Fibroblast of skin of right biceps (primary cell): ENCODE data around the gene NMNAT1.
"Not testable (repeated sequence)": the region's sequence is repeated elsewhere in the genome, so short reads cannot be mapped to it uniquely, and the experiment has no call there.

ENCODE experiments used
- DNase-seq: peaks from one replicate; pipeline ENCODE4 v3.0.0-alpha.2; 2013

Gene NMNAT1

DNA sequence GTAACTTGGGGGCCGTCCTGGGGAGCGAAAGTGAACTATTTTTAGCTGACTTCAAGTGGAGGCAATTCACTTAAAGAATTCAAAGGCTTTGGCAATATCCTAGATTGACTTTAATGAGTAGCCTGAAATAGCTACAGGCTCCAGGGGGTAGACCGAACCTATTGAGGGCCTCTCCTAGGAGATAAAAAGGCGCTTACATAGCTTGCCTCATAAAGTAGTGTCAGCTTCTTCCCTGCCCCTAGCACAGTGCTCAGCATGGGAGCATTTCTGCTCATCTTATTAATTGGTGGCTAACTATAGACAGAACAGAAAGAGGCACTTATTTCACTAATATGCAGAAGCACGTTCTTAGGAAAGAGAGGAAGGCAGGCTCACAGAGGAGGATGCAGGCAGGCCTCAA, 20.9 kb upstream of the NMNAT1 start:
- no peak for DNase-seq

DNA sequence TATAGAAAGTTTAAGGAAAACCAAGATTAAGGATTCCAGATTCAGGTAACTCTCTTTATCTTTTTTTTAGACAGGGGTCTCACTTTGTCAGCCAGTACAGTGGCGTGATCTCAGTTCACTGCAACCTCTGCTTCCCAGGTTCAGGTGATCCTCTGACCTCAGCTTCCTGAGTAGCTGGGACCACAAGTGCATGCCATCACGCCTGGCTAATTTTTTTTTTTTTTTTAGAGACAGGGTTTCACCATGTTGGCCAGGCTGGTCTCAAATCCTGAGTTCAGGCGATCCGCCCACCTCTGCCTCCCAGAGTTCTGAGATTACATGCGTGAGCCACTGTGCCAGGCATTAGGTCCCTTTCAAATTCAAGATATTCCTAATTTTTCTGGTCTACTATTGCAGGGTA, 16.0 kb upstream of the NMNAT1 start:
- no peak for DNase-seq

DNA sequence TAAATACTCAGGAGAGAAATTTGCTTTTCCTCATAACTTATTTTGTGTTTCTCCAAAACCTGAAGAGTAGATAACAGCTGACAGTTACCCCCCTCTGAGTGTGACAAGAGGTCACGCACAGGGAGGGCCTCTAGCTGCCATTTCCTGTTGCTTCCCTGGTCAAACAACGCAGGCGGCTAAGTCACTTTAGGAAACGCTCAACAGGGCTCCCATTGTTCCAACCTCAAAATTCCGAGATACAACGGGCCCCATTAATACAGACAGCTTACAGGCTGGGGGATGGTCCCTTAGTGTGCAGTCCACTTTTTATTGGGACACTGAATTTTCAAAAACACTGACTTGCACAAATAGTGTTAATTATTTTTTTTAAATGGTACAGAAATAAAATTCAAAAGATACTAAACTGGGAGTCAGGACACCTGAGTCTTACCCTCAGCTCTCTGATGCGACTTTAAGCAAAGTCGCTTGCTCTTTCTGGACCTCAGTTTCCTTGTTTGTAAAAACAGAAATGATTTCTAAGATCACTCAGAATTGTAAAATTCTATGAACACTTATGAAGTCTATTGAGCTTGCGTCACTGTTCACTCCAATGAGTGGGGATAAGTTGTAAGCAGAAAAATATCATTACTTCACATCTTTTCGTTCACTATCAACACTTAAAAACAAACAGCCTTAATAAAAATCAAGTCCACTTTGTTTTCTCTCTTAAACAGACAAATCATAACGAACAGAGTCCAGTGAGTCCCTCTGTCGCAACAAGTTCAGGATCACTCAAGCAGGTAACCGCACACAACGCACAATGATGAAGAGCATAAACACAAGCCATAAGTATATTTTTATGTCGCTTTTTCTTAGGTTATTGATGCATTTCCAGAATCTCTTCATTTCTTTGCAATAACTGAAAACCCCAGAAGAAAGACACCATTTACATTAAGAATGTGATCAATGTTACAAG, 13.6 kb upstream of the NMNAT1 start:
- DNase-seq: no peak

- peak; percentile 66 for DNase-seq
These were observed 806 bp upstream of the NMNAT1 start for GRCh38 chr1:9942399-9942938.

GRCh38 chr1:9946315-9946714, 3.0 kb downstream of the NMNAT1 start:
- no peak for DNase-seq

DNA sequence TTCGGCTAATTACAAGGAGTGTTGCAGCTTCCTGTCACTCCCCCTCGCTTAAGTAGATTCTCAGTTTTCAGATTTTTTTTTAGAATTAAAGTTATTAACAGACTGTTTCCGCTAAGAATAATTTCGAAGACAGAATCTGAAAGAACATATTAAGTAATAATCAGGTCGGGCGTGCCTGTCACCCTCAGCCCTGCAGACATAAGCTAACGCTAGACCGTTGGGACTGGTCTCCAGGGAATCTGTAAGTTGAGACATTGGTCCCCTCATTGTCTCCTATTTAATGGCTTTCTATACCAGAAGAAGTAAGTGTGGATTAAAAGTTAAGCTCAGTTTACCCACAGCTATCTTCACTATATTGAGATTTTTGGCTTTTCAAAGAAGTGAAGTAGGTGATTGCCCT, 14.5 kb downstream of the NMNAT1 start:
- no peak for DNase-seq

DNA sequence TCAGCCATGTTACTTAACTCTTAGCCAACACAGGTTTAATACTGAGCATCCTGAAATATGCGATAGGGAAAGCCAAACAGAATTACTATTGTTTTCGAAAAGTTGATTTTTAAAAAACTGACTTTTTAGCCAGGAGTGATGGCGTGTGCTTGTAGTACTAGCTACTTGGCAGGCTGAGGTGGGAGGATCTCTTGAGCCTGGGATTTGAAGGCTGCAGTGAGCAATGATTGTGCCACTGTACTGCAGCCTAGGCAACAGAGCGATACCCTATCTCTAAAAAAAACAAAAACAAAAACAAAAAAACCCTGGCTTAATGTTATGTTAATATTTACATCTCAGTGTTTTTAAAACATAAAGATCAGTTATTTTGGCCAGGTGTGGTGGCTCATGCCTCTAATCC, 16.7 kb downstream of the NMNAT1 start:
- no peak for DNase-seq

- DNase-seq: peak; percentile 11
These were observed 17.7 kb downstream of the NMNAT1 start for GRCh38 chr1:9960706-9961562.

DNA sequence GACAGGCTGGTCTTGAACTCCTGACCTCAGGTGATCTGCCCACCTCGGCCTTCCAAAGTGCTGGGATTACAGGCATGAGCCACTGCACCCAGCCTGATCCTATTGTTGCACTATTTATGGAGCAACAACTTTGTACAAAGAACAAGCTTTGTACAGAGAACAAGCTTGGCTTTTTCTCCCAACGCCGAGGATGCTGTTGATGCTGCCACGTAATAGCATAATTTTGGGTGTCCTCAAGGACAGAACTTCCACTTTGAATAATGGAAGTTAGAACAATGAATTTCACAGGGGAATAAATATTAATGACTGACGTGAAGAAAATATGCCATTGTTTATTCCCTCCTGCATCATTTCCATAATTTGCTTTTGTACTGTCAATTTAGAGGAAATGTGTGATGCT, 41.0 kb downstream of the NMNAT1 start:
- no peak for DNase-seq

DNA sequence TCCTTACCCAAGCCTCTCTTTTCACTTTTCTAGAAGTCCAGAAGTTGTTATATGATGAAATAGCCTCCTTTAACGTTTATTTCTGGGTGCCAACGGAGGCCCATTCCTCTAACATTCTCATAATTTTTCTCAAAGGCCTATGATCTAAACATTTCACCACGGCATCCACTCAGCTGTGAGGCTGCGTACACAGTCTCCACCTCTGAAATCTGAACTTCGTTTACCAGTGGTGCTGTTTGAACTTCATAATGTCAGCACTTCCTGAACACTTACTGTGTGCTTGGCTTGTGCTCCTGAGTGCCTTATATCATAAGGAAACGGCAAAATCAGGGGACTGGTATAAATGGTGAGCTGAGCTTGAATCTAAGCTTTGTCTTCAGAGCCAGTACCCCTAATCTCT, 41.7 kb downstream of the NMNAT1 start:
- DNase-seq: no peak

- no peak for DNase-seq
These were observed 46.5 kb downstream of the NMNAT1 start for GRCh38 chr1:9989773-9990172.

GRCh38 chr1:9990944-9991343, 47.7 kb downstream of the NMNAT1 start:
- no peak for DNase-seq

DNA sequence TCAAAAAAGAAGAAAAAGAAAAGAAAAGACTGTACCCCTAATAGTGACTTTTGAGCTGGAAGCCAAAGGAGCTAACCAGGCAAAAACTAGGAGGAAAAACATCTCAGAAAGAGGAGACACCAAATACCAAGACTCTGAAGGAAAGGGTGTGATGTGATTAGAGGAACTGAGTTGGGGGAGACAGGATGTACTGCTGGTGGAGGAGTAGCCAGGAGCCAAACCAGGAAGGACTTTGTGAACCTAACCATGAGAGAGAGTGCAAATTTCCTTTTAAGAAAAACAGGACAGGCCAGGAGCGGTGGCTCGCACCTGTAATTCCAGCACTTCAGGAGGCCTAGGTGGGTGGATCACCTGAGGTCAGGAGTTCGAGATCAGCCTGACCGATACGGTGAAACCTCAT, 49.6 kb downstream of the NMNAT1 start:
- no peak for DNase-seq

DNA sequence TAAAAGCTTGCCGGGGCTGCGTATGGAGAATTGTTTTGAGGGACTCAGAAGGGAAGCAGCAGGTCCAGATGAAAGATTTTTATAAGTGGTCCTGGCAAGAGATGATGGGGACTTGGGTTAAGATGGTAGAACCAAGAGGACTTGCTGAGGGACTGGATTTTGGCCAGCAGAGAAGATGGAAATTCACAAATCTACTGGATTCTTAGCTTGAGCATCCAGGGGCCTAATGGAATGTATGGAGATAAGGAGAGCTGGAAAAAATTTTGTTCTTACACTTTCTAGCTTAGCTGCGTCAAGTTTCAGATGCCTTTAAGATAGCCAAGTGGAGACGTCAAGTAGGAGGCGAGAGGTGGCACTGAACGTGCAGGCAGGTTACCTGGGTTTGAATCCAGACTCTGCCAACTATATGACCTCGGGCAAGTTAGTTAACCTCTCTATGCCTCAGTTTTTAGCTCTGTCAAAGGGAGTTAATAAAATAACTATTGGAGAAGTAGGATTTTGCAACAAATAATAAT, 50.3 kb downstream of the NMNAT1 start:
- no peak for DNase-seq

DNA sequence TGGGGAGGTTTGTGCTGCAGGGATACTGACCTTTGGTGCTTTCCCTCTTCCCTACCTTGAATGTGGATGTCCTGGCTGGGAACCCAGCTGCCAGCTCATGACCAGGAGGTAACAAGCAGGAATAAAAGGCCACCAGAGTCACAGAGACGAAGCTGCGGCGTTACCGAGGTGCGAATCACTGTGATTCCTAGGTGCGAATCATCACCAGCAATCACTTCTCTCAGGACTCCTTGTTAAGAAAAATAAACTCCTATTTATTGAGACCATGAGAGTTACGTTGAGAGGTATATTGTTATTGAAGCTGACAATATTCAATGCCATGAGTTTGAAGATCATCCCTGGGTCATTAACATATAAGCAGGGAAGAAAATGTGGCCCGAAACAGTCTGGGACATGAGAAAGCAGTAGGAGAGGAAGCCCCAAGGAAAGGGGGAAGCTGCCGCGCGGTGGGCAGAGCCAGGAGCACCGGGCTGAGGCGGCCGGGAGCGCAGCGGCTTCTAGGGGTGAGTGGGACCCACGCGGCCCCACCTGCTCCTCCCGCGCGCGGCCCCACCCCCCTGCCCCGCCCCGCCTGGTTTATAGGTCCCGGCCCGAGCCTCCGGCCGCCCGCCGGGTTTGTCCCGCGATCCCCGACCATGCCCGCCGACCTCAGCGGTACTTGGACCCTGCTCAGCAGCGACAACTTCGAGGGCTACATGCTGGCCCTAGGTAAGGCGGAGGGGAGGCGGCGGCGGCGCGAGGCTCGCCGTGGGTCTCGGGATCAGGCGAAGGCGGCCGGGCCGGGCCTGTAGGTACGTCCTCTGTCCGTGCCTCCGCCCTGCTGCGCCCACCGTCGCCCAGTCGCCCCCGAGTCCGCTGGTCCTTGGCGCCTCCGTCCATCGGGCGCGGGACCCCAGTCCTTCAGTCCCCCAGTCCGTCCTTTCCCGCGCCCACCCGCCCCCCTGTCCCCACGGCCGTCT, 53.6 kb downstream of the NMNAT1 start, which contains the start of gene RBP7:
RBP7 (plus strand) TSS at position 605 of the 959 bp plus-strand sequence; CDS start at position 636, 31 bp downstream.
- no peak for DNase-seq

- no peak for DNase-seq
These were observed 57.9 kb downstream of the NMNAT1 start for GRCh38 chr1:10001016-10001665.

DNA sequence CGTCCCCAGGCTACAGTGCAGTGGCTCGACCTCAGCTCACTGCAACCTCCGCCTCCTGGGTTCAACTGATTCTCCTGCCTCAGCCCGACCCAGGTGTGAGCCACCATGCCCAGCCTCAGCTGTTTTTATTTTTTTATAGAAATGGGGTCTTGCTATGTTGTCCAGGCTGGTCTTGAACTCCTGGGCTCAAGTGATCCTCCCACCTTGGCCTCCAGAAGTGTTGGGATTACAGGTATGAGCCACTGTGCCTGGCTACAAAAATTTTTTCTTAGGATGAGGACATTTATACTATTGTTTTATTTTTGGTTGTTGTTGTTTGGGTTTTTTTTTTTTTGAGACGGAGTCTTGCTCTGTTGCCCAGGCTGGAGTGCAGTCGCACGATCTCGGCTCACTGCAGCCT, 62.0 kb downstream of the NMNAT1 start:
- DNase-seq: not testable (repeated sequence)

DNA sequence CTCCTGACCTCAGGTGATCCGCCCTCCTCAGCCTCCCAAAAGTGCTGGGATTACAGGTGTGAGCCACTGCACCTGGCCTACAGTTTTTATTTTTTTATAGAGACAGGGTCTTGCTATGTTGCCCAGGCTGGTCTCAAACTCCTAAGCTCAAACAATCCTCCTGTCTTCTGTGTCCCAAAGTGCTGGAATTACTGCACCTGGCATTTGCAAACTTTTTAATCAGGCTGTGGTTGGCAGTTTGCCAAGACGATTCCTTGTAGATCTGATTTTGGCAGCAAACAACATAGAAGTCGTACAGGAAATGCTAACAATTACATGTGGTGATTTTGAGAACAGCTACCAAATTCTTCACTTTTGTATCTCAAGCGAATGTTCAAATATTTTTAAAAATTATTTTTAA, 63.9 kb downstream of the NMNAT1 start:
- DNase-seq: no peak

GRCh38 chr1:10014016-10014415, 70.7 kb downstream of the NMNAT1 start:
- DNase-seq: peak; percentile 54

- DNase-seq: peak; percentile 31
These were observed 76.3 kb downstream of the NMNAT1 start for GRCh38 chr1:10019561-10019960.

GRCh38 chr1:10020086-10020485, 76.8 kb downstream of the NMNAT1 start:
- no peak for DNase-seq
